ENCODE results near the gene TNS1.

Gene TNS1

GRCh38 chr2:217943446-217944321 lies 59.1 kb downstream of the TNS1 start:
- no peak for DNase-seq (ENCODE audit: low read depth)

- no peak for DNase-seq (ENCODE audit: low read depth)
Observed at GRCh38 chr2:217942731-217943335, 60.0 kb downstream of the TNS1 start.

GRCh38 chr2:217941886-217942728 lies 60.7 kb downstream of the TNS1 start:
- no peak for DNase-seq (ENCODE audit: low read depth)

GRCh38 chr2:217941339-217941738 lies 61.5 kb downstream of the TNS1 start:
- DNase-seq (ENCODE audit: low read depth) = no peak

- no peak for DNase-seq (ENCODE audit: low read depth)
Observed at GRCh38 chr2:217940261-217941220, 62.3 kb downstream of the TNS1 start.

- no peak for DNase-seq (ENCODE audit: low read depth)
Observed at GRCh38 chr2:217939629-217940245, 63.1 kb downstream of the TNS1 start.

GRCh38 chr2:217939220-217939619 lies 63.6 kb downstream of the TNS1 start:
- no peak for DNase-seq (ENCODE audit: low read depth)

- DNase-seq (ENCODE audit: low read depth) = no peak
Observed at GRCh38 chr2:217938036-217938435, 64.8 kb downstream of the TNS1 start.

- DNase-seq (ENCODE audit: low read depth) = no peak
Observed at GRCh38 chr2:217937446-217937845, 65.3 kb downstream of the TNS1 start.

GRCh38 chr2:217936952-217937351 lies 65.8 kb downstream of the TNS1 start:
- no peak for DNase-seq (ENCODE audit: low read depth)

- peak; percentile 54 for DNase-seq (ENCODE audit: low read depth)
Observed at GRCh38 chr2:217935901-217936684, 66.7 kb downstream of the TNS1 start.

GRCh38 chr2:217935235-217935879 lies 67.4 kb downstream of the TNS1 start:
- no peak for DNase-seq (ENCODE audit: low read depth)

GRCh38 chr2:217934321-217935131 lies 68.3 kb downstream of the TNS1 start:
- peak; percentile 87 for DNase-seq (ENCODE audit: low read depth)

GRCh38 chr2:217933617-217933993 lies 69.2 kb downstream of the TNS1 start:
- DNase-seq (ENCODE audit: low read depth) = no peak

GRCh38 chr2:217932803-217933616 lies 69.8 kb downstream of the TNS1 start:
- no peak for DNase-seq (ENCODE audit: low read depth)

GRCh38 chr2:217931846-217932560 lies 70.8 kb downstream of the TNS1 start:
- DNase-seq (ENCODE audit: low read depth) = no peak

Measured in GM04503 (cell line).